Spleen (tissue), 11 donors: ENCODE results near the gene TCOF1. TPM values are rescaled to one million over a fixed set of nuclear protein-coding genes. Genes with fewer than 3 reads are reported as not detected.

Source experiments
- DNase-seq: peaks from one replicate; pipeline ENCODE4 v3.0.0-alpha.2; 2020
- H3K27ac ChIP-seq, 8 donors: fragments of 200-600 bp; sonication (generic) in 7 of 8; 1 replicate in 4 of 8; 2 replicates in 4 of 8; pipeline versions ENCODE4 v1.5.0 to v1.8.0; 2016 to 2021; ENCODE audit warnings: inconsistent platforms in 4 of 8, mild to moderate bottlenecking in 4 of 8, moderate library complexity in 1 of 8
- H3K27me3 ChIP-seq, 7 donors: fragments of 200-600 bp; sonication (generic) in 6 of 7; replicated peaks in 1 of 7; 1 replicate in 4 of 7; 2 replicates in 3 of 7; pipeline versions ENCODE4 v1.5.0 to v1.8.0; 2016 to 2021; ENCODE audit warnings: inconsistent platforms in 3 of 7, mild to moderate bottlenecking in 1 of 7
- H3K36me3 ChIP-seq, 6 donors: fragments of 200-600 bp; sonication (generic) in 5 of 6; 1 replicate in 4 of 6; 2 replicates in 2 of 6; pipeline versions ENCODE4 v1.5.0 to v1.8.0; 2016 to 2021; ENCODE audit warnings: inconsistent platforms in 2 of 6
- H3K4me1 ChIP-seq, 6 donors: fragments of 200-600 bp; sonication (generic) in 5 of 6; 1 replicate in 3 of 6; 2 replicates in 3 of 6; pipeline versions ENCODE4 v1.5.0 to v1.8.0; 2016 to 2021; ENCODE audit warnings: inconsistent platforms in 3 of 6
- H3K4me3 ChIP-seq, 8 donors: fragments of 200-600 bp; sonication (generic) in 7 of 8; 1 replicate in 4 of 8; 2 replicates in 4 of 8; pipeline versions ENCODE4 v1.5.0 to v1.8.0; 2016 to 2021; ENCODE audit warnings: inconsistent platforms in 4 of 8, mild to moderate bottlenecking in 4 of 8, moderate library complexity in 2 of 8
- H3K9me3 ChIP-seq, 8 donors: fragments of 200-600 bp; sonication (generic) in 7 of 8; 1 replicate in 4 of 8; 2 replicates in 4 of 8; pipeline versions ENCODE4 v1.5.0 to v1.8.0; 2016 to 2021; ENCODE audit warnings: inconsistent platforms in 4 of 8
- POLR2A ChIP-seq, 3 donors: fragments of 450-650 bp; IDR thresholded peaks; one replicate each; pipeline ENCODE4 v1.5.1; 2017; ENCODE audit warnings: antibody characterized with exemption in 3 of 3, mild to moderate bottlenecking in 1 of 3
- POLR2AphosphoS5 ChIP-seq, 3 donors: sonication (generic); formaldehyde crosslinking; IDR thresholded peaks; one replicate each; pipeline ENCODE4 v1.5.1; 2017; ENCODE audit warnings: antibody characterized with exemption in 3 of 3
- WGBS, 5 donors: extraction: QIAGEN DNeasy Blood & Tissue Kit in 3 of 5; methylation state at CpG; one replicate each; pipeline versions ENCODE4 v1.1.5 to v1.1.7; 2013 to 2018; 5-methylcytosine and 5-hydroxymethylcytosine counted together
- intact Hi-C: fragments of 100-400 bp; cut with DNase I; formaldehyde crosslinking; loops from one replicate; pipeline ENCODE4 v1.15.0; 2023; ENCODE audit warnings: low total_unique reads
- polyA plus RNA-seq, 3 donors: library from polyadenylated mRNA; stranded (reverse); fragments of 200-250 nt; gene quantifications; one replicate each; pipeline ENCODE4 v1.2.1, GENCODE V29; 2013
- total RNA-seq, 7 donors: library from RNA; depleted of rRNA in 3 of 7; stranded (reverse); fragments of >200 nt in 3 of 7; fragmentation: NEBNext Ultra II Directional in 4 of 7; extraction: Animal tissue kit (Norgen Biotek cat#: 25700) in 4 of 7; gene quantifications; one replicate each; pipeline versions ENCODE4 v1.1.0 to v1.2.1, GENCODE V29; 2016 to 2021
- TF ChIP-seq, protein P1 (sequence below), 11 experiments: fragments of 200-600 bp in 7 of 11; fragments of 450-650 bp in 4 of 11; sonication (generic) in 4 of 11; IDR thresholded peaks in 8 of 11; conservative IDR thresholded peaks in 3 of 11; 1 replicate in 7 of 11; 2 replicates in 4 of 11; pipeline versions ENCODE4 v1.4.0 to v1.8.0; 2016 to 2021; ENCODE audit warnings: antibody characterized with exemption in 11 of 11, inconsistent platforms in 4 of 11, mild to moderate bottlenecking in 1 of 11
- donor health status: healthy with polysubstance abuse.
- donor health status: DM: no; HTN: no; CAD: no; lungs with moderate emphysema.
- donor health status: DM: no; HTN: no; CAD: no.
- donor health status: Bipolar disorder and iron deficiency.
- donor health status: healthy.
- donor health status: DM: no; HTN: no; CAD: no.
- donor health status: DM: yes; HTN: yes; CAD: no.

TCOF1 gene
- total and polyA plus RNA-seq, 10 donors = 15.3 to 44.3 (median 33.0) TPM

DNA sequence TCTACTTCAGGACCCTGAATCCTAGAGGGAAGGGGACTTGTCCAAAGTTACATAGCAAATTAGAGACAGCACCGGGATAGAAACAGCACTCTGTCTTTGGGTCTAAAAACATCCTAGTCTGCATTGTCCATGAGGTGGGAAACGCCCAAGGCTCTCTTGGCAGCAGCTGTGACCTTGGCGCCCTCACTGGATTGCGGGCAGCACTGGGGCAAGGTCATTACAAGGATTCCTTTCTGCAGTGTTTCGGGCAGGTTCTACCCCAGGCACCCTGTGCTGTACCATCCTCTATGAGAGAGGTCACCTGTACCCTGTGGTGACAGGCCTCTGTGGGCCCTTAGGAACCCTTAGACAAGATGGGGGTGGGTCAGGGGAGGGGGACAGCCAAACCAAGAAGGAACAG lies 46.6 kb downstream of the TCOF1 start:
- TF ChIP-seq POLR2AphosphoS5 (IDR thresholded peaks at IDR 0.05) (peak in 2 of 3 donors; percentile 43 to 64), POLR2A (IDR thresholded peaks at IDR 0.05) (no peak)
- TF ChIP-seq, protein P1, sequence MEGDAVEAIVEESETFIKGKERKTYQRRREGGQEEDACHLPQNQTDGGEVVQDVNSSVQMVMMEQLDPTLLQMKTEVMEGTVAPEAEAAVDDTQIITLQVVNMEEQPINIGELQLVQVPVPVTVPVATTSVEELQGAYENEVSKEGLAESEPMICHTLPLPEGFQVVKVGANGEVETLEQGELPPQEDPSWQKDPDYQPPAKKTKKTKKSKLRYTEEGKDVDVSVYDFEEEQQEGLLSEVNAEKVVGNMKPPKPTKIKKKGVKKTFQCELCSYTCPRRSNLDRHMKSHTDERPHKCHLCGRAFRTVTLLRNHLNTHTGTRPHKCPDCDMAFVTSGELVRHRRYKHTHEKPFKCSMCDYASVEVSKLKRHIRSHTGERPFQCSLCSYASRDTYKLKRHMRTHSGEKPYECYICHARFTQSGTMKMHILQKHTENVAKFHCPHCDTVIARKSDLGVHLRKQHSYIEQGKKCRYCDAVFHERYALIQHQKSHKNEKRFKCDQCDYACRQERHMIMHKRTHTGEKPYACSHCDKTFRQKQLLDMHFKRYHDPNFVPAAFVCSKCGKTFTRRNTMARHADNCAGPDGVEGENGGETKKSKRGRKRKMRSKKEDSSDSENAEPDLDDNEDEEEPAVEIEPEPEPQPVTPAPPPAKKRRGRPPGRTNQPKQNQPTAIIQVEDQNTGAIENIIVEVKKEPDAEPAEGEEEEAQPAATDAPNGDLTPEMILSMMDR (IDR thresholded peaks at IDR 0.05 in 8 of 11, conservative IDR thresholded peaks at IDR 0.05 in 3 of 11) = no peak
- intact Hi-C loops = no loop called here
- Histone ChIP-seq H3K4me1 (peaks cover 22 to 90% (median 68%) of the 10 kb centered on the region in 6 donors), H3K4me3 (peak overlapping the region in 1 of 8 donors; percentile 4), H3K36me3 (peaks cover 0 to 100% (median 97%) of the 10 kb centered on the region in 6 donors), H3K27ac (peak overlapping the region in 5 of 8 donors; percentile 67 to 98 (median 97)), H3K9me3 (no peaks in the 10 kb centered on the region), H3K27me3 (no peaks in the 10 kb centered on the region)
- no peak for DNase-seq
- WGBS, 5 donors = 61 to 84% (median 77%) methylated on average over 5 of the region's 5 CpGs

DNA sequence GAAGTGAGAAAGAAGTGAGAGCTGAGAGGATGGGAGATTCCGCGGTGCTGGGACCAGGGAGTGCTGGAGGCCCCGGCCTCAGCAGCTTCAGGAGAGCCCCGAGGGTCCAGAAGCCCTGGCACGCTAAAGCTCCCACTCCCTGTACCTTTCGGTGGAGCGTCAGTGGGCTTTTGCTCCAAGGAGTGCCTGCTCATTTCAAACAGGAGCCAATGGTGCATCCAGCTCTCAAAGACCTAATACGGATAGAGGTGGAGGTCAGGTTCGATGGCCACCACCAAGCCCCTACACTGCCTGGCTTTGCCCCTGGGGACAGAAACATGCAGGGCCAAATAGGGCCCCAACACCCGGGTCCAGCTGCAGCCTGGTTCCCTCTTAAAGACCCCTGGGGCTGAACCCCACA lies 47.0 kb downstream of the TCOF1 start:
- TF ChIP-seq POLR2AphosphoS5 (IDR thresholded peaks at IDR 0.05) (peak in 2 of 3 donors; percentile 43 to 57), POLR2A (IDR thresholded peaks at IDR 0.05) (no peak)
- Histone ChIP-seq H3K4me3 (peak overlapping the region in 1 of 8 donors; percentile 4), H3K9me3 (no peaks in the 10 kb centered on the region), H3K27me3 (no peaks in the 10 kb centered on the region), H3K4me1 (peaks cover 22 to 90% (median 72%) of the 10 kb centered on the region in 6 donors), H3K36me3 (peaks cover 0 to 100% (median 95%) of the 10 kb centered on the region in 6 donors), H3K27ac (peak overlapping the region in 5 of 8 donors; percentile 67 to 98 (median 97))
- intact Hi-C loops = no loop called here
- no peak for DNase-seq
- 69 to 90% (median 88%) methylated on average over 7 to 10 of the region's 10 CpGs for WGBS, 5 donors

DNA sequence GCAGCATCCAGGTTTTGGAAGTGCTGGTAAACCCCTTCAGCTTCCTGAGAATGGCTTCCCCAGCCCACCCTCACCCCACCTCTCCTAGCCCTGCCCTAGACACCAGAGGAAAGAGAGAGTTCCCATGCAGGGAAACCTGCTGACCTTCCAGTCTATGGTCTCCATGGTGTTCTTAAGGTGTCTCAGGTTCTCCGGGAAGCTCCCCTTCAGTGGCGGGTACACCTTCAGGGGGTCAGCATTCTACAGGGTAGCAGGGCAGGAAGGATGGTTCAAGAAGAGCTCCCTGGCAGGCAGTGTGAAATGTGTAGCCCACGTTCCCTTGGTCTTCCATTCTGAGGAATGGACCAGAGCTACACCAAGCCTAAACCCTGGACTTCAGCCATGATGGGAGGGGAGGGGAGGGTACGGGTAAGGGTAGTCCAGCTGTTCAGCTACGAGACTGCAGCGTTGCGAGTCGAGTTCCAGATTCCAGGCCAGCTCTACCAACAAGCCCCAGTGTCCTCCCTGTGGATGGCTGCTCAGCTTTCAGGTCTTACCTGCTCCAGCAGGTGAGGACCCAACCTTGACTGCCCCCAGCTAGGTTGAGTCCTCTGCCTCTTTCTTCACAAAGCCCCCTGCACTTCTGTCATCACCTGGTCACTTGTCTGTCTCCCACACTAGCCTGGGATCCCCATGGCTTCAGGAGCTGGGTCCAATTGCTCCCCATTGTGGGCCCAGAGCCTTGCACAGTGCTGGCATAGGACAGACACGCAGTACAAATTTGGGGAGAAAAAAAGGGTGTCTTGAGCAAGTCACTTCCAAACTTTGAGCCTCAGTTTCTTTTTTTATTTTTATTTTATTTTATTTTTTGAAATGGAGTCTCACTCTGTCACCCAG lies 47.7 kb downstream of the TCOF1 start:
- 83 to 92% (median 87%) methylated on average over 7 to 9 of the region's 9 CpGs for WGBS, 5 donors
- peak overlapping the region in 6 of 8 donors; percentile 41 to 99 (median 98) for H3K27ac ChIP-seq
- H3K27me3 ChIP-seq = no peaks in the 10 kb centered on the region
- no peak for DNase-seq
- H3K4me3 ChIP-seq = peak overlapping the region in 1 of 8 donors; percentile 10
- intact Hi-C loops = no loop called here
- H3K36me3 ChIP-seq = peaks cover 0 to 100% (median 88%) of the 10 kb centered on the region in 6 donors
- H3K4me1 ChIP-seq = peaks cover 22 to 92% (median 78%) of the 10 kb centered on the region in 6 donors
- TF ChIP-seq POLR2AphosphoS5 (IDR thresholded peaks at IDR 0.05) (peak; percentile 1 to 77 (median 41)), POLR2A (IDR thresholded peaks at IDR 0.05) (no peak)
- no peaks in the 10 kb centered on the region for H3K9me3 ChIP-seq

DNA sequence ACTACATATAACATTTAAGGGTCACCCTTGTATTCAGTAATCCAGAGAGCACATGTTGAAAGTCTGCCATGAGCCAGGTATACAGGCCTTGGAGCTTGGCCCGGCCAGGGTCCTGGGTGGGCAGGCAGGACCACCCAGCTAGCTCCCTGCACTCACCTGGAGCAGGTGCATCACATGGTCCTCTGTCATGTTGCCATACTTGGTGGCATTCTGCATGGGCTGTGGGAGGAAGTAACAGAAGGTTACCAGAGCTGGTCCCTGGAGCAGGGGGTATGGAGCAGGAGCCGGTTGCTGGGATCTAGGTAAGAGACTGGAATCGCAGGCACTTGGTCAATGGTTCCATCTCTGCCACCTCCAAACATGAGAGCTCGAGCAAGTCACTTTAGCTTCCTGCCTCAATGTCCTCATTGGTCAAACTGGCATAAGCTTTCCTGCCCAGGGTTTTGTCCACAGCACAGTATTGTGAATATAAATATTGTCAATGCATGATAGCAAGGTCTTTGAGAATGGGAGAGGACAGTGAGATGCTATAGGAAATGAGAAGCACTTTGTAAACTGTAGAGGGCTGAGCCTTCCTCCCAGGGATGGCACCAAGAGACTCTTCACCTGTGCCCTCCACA lies 48.7 kb downstream of the TCOF1 start:
- DNase-seq = no peak
- TF ChIP-seq POLR2AphosphoS5 (IDR thresholded peaks at IDR 0.05) (peak; percentile 13 to 46 (median 42)), POLR2A (IDR thresholded peaks at IDR 0.05) (no peak)
- TF ChIP-seq, protein P1 (IDR thresholded peaks at IDR 0.05 in 8 of 11, conservative IDR thresholded peaks at IDR 0.05 in 3 of 11) = no peak
- 82 to 96% (median 93%) methylated on average over 4 of the region's 4 CpGs for WGBS, 5 donors
- intact Hi-C loops = no loop called here
- H3K27me3 ChIP-seq = no peaks in the 10 kb centered on the region
- peaks cover 0 to 92% (median 78%) of the 10 kb centered on the region in 6 donors for H3K36me3 ChIP-seq
- H3K9me3 ChIP-seq = no peaks in the 10 kb centered on the region
- H3K4me3 ChIP-seq = peak overlapping the region in 3 of 8 donors; percentile 63 to 86 (median 72)
- H3K4me1 ChIP-seq = peaks cover 28 to 95% (median 84%) of the 10 kb centered on the region in 6 donors
- H3K27ac ChIP-seq = peak overlapping the region in 7 of 8 donors; percentile 7 to 99 (median 97)
